ENCODE measurements around the gene GRPR. TPM values are rescaled to one million over a fixed set of nuclear protein-coding genes. Genes with fewer than 3 reads are reported as not detected.

The GRPR gene
- total and polyA plus RNA-seq, 10 of the 15 experiments (the other 5 are each of a cell fraction or from before 2014, with no cell fraction given) = 0.10 to 3.7 (median 0.21) TPM; not detected in 1

GRCh38 chrX:16137416-16138107 is 14.2 kb downstream of the GRPR start (continued):
- TF ChIP-seq, protein P1, sequence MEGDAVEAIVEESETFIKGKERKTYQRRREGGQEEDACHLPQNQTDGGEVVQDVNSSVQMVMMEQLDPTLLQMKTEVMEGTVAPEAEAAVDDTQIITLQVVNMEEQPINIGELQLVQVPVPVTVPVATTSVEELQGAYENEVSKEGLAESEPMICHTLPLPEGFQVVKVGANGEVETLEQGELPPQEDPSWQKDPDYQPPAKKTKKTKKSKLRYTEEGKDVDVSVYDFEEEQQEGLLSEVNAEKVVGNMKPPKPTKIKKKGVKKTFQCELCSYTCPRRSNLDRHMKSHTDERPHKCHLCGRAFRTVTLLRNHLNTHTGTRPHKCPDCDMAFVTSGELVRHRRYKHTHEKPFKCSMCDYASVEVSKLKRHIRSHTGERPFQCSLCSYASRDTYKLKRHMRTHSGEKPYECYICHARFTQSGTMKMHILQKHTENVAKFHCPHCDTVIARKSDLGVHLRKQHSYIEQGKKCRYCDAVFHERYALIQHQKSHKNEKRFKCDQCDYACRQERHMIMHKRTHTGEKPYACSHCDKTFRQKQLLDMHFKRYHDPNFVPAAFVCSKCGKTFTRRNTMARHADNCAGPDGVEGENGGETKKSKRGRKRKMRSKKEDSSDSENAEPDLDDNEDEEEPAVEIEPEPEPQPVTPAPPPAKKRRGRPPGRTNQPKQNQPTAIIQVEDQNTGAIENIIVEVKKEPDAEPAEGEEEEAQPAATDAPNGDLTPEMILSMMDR (IDR thresholded peaks at IDR 0.05 in 2 of 3, conservative IDR thresholded peaks at IDR 0.05 in 1 of 3; ENCODE audit: control insufficient read depth in 2 of 3, extremely low read depth in 1 of 3, insufficient read depth in 1 of 3, low read depth in 3 of 3, low read length in 3 of 3) = no peak
- TF ChIP-seq, protein P2, sequence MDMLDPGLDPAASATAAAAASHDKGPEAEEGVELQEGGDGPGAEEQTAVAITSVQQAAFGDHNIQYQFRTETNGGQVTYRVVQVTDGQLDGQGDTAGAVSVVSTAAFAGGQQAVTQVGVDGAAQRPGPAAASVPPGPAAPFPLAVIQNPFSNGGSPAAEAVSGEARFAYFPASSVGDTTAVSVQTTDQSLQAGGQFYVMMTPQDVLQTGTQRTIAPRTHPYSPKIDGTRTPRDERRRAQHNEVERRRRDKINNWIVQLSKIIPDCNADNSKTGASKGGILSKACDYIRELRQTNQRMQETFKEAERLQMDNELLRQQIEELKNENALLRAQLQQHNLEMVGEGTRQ (IDR thresholded peaks at IDR 0.05; ENCODE audit: borderline replicate concordance, low read depth, low read length) = no peak
- TF ChIP-seq BHLHE40 (IDR thresholded peaks at IDR 0.05; ENCODE audit: borderline replicate concordance in 1 of 2, low read depth in 2 of 2, low read length in 1 of 2) (peak; percentile 73 to 88), RCOR1 (conservative IDR thresholded peaks at IDR 0.05; ENCODE audit: low read depth, low read length) (0 out of 2 replicates have a peak, but pooled peaks have one; percentile 65), SIX5 (IDR thresholded peaks at IDR 0.05; ENCODE audit: low read depth, low read length, severe bottlenecking) (no peak), SUZ12 (IDR thresholded peaks at IDR 0.05; ENCODE audit: unreplicated experiment) (no peak), CEBPB (IDR thresholded peaks at IDR 0.05; ENCODE audit: borderline replicate concordance in 1 of 2, low read depth in 2 of 2, low read length in 2 of 2) (no peak), SREBF2 (IDR thresholded peaks at IDR 0.05; ENCODE audit: low read length) (no peak), PML (IDR thresholded peaks at IDR 0.05; ENCODE audit: low read length) (no peak), STAT3 (IDR thresholded peaks at IDR 0.05; ENCODE audit: low read depth, low read length) (no peak), SMC3 (IDR thresholded peaks at IDR 0.05; ENCODE audit: borderline replicate concordance, low read length) (no peak), ATF2 (IDR thresholded peaks at IDR 0.05; ENCODE audit: low read length) (peak; percentile 76), KAT2A (conservative IDR thresholded peaks at IDR 0.05; ENCODE audit: control insufficient read depth, low read depth, low read length) (no peak), MTA2 (IDR thresholded peaks at IDR 0.05; ENCODE audit: low read depth) (peak; percentile 78), NFIC (IDR thresholded peaks at IDR 0.05; ENCODE audit: low read depth, low read length) (peak; percentile 90), SUPT20H (IDR thresholded peaks at IDR 0.05; ENCODE audit: borderline replicate concordance, control insufficient read depth, low read depth, low read length) (no peak), SPI1 (IDR thresholded peaks at IDR 0.05; ENCODE audit: borderline replicate concordance, insufficient read depth, low read depth, low read length) (peak; percentile 97)
- TF ChIP-seq, protein P3, sequence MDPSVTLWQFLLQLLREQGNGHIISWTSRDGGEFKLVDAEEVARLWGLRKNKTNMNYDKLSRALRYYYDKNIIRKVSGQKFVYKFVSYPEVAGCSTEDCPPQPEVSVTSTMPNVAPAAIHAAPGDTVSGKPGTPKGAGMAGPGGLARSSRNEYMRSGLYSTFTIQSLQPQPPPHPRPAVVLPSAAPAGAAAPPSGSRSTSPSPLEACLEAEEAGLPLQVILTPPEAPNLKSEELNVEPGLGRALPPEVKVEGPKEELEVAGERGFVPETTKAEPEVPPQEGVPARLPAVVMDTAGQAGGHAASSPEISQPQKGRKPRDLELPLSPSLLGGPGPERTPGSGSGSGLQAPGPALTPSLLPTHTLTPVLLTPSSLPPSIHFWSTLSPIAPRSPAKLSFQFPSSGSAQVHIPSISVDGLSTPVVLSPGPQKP (IDR thresholded peaks at IDR 0.05; ENCODE audit: low read depth, low read length) = no peak
- TF ChIP-seq, protein P4, sequence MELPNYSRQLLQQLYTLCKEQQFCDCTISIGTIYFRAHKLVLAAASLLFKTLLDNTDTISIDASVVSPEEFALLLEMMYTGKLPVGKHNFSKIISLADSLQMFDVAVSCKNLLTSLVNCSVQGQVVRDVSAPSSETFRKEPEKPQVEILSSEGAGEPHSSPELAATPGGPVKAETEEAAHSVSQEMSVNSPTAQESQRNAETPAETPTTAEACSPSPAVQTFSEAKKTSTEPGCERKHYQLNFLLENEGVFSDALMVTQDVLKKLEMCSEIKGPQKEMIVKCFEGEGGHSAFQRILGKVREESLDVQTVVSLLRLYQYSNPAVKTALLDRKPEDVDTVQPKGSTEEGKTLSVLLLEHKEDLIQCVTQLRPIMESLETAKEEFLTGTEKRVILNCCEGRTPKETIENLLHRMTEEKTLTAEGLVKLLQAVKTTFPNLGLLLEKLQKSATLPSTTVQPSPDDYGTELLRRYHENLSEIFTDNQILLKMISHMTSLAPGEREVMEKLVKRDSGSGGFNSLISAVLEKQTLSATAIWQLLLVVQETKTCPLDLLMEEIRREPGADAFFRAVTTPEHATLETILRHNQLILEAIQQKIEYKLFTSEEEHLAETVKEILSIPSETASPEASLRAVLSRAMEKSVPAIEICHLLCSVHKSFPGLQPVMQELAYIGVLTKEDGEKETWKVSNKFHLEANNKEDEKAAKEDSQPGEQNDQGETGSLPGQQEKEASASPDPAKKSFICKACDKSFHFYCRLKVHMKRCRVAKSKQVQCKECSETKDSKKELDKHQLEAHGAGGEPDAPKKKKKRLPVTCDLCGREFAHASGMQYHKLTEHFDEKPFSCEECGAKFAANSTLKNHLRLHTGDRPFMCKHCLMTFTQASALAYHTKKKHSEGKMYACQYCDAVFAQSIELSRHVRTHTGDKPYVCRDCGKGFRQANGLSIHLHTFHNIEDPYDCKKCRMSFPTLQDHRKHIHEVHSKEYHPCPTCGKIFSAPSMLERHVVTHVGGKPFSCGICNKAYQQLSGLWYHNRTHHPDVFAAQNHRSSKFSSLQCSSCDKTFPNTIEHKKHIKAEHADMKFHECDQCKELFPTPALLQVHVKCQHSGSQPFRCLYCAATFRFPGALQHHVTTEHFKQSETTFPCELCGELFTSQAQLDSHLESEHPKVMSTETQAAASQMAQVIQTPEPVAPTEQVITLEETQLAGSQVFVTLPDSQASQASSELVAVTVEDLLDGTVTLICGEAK (IDR thresholded peaks at IDR 0.05; ENCODE audit: borderline replicate concordance) = no peak
